HepG2 (cell line): ENCODE results near the gene ZFYVE28. TPM values are rescaled to one million over a fixed set of nuclear protein-coding genes. Genes with fewer than 3 reads are reported as not detected.

Experiments
- ADNP ChIP-seq: sonication (generic); formaldehyde crosslinking; IDR thresholded peaks from 2 replicates; pipeline ENCODE4 v1.4.0; 2020; ENCODE audit warnings: missing genetic modification reagents
- ASH2L ChIP-seq: fragments of 300-600, 200-600 bp; sonication (generic); IDR thresholded peaks from 2 replicates; pipeline ENCODE4 v1.7.0; 2017; ENCODE audit warnings: low read depth, mild to moderate bottlenecking, moderate library complexity, mixed read lengths, low read length; ENCODE audit not compliant: insufficient read length
- CAMTA2 ChIP-seq: sonication (generic); formaldehyde crosslinking; IDR thresholded peaks from 2 replicates; pipeline ENCODE4 v1.4.0; 2020; ENCODE audit warnings: mild to moderate bottlenecking, missing genetic modification reagents, borderline replicate concordance
- CHD4 ChIP-seq: fragments of 200-600 bp; sonication (generic); IDR thresholded peaks from 2 replicates; pipeline ENCODE4 v1.7.0; 2017; ENCODE audit warnings: mild to moderate bottlenecking, low read length, borderline replicate concordance
- CSRNP1 ChIP-seq: sonication (generic); formaldehyde crosslinking; IDR thresholded peaks from 2 replicates; pipeline ENCODE4 v1.8.1; 2023; ENCODE audit warnings: mild to moderate bottlenecking, missing genetic modification reagents
- DR1 ChIP-seq: sonication (generic); formaldehyde crosslinking; IDR thresholded peaks from 2 replicates; pipeline ENCODE4 v1.8.0; 2021; ENCODE audit warnings: mild to moderate bottlenecking, missing genetic modification reagents, inconsistent platforms
- IRX3 ChIP-seq: sonication (generic); formaldehyde crosslinking; IDR thresholded peaks from 2 replicates; pipeline ENCODE4 v1.8.1; 2023; ENCODE audit warnings: mild to moderate bottlenecking, low read depth, missing genetic modification reagents, borderline replicate concordance
- KAT8 ChIP-seq: IDR thresholded peaks from 2 replicates; pipeline ENCODE4 v1.6.1; 2016; ENCODE audit warnings: missing genetic modification reagents, missing compliant biosample characterization
- MAF1 ChIP-seq: sonication (generic); formaldehyde crosslinking; IDR thresholded peaks from 2 replicates; pipeline ENCODE4 v1.5.0; 2020; ENCODE audit warnings: missing genetic modification reagents, borderline replicate concordance
- MAFK ChIP-seq, 2 experiments: IDR thresholded peaks in 1 of 2; conservative IDR thresholded peaks in 1 of 2; 2 replicates each; pipeline ENCODE4 v1.6.1; 2011; ENCODE audit warnings: improper control_type of control experiment in 2 of 2, low read length in 2 of 2
- RERE ChIP-seq: IDR thresholded peaks from 2 replicates; pipeline ENCODE4 v1.6.1; 2016; ENCODE audit warnings: low read depth, missing genetic modification reagents, missing compliant biosample characterization
- RXRA ChIP-seq: sonication (generic); formaldehyde crosslinking; IDR thresholded peaks from 2 replicates; pipeline ENCODE4 v1.5.1; 2020; ENCODE audit warnings: missing genetic modification reagents
- SAP130 ChIP-seq: IDR thresholded peaks from 2 replicates; pipeline ENCODE4 v1.6.1; 2016; ENCODE audit warnings: low read depth
- SRSF4 ChIP-seq: fragments of 200-400 bp; formaldehyde crosslinking; IDR thresholded peaks from one replicate; pipeline ENCODE4 v1.6.1; 2018; ENCODE audit warnings: mild to moderate bottlenecking, low read depth, low read length, moderate library complexity; ENCODE audit not compliant: poor library complexity, severe bottlenecking
- ZBTB8A ChIP-seq: sonication (generic); formaldehyde crosslinking; IDR thresholded peaks from 2 replicates; pipeline ENCODE4 v1.4.0; 2020; ENCODE audit warnings: mild to moderate bottlenecking, low read depth, missing genetic modification reagents, borderline replicate concordance
- ZNF501 ChIP-seq: sonication (generic); formaldehyde crosslinking; IDR thresholded peaks from 2 replicates; pipeline ENCODE4 v1.5.1; 2020; ENCODE audit warnings: mild to moderate bottlenecking, moderate library complexity, missing genetic modification reagents
- ZNF543 ChIP-seq: sonication (generic); formaldehyde crosslinking; IDR thresholded peaks from 2 replicates; pipeline ENCODE4 v1.4.0; 2020; ENCODE audit warnings: mild to moderate bottlenecking, missing genetic modification reagents
- ZNF607 ChIP-seq: sonication (generic); formaldehyde crosslinking; IDR thresholded peaks from 2 replicates; pipeline ENCODE4 v1.5.1; 2020; ENCODE audit warnings: missing genetic modification reagents, mild to moderate bottlenecking, borderline replicate concordance
- ZNF619 ChIP-seq: sonication (generic); formaldehyde crosslinking; IDR thresholded peaks from 2 replicates; pipeline ENCODE4 v1.4.0; 2020; ENCODE audit warnings: mild to moderate bottlenecking, missing genetic modification reagents
- ZNF660 ChIP-seq: sonication (generic); formaldehyde crosslinking; IDR thresholded peaks from 2 replicates; pipeline ENCODE4 v1.5.1; 2020; ENCODE audit warnings: mild to moderate bottlenecking, low read depth, missing genetic modification reagents, borderline replicate concordance
- ZNF678 ChIP-seq: sonication (generic); formaldehyde crosslinking; IDR thresholded peaks from 2 replicates; pipeline ENCODE4 v1.4.0; 2020; ENCODE audit warnings: mild to moderate bottlenecking, missing genetic modification reagents
- ZSCAN21 ChIP-seq: sonication (generic); formaldehyde crosslinking; IDR thresholded peaks from 2 replicates; pipeline ENCODE4 v1.8.0; 2022; ENCODE audit warnings: mild to moderate bottlenecking, missing genetic modification reagents, moderate library complexity, borderline replicate concordance
- polyA plus RNA-seq, 8 experiments: library from polyadenylated mRNA; depleted of rRNA in 3 of 8; stranded (reverse) in 7 of 8; unstranded in 1 of 8; fragments of >200 nt; fragmentation: Illumina TruSeq in 4 of 8; extraction: Trizol in 4 of 8; gene quantifications; 2 replicates each; pipeline versions ENCODE4 v1.2.1 to v1.2.3, GENCODE V29; 2011 to 2016; ENCODE audit warnings: low read depth in 4 of 8, missing spikeins in 1 of 8, mixed read lengths in 1 of 8; ENCODE audit not compliant: insufficient read depth in 1 of 8
- total RNA-seq, 5 experiments: library from RNA; depleted of rRNA; stranded (reverse); fragments of >200 nt; fragmentation: Illumina TruSeq; extraction: Trizol; gene quantifications; 2 replicates each; pipeline ENCODE4 v1.2.3, GENCODE V29; 2016; ENCODE audit warnings: low read depth in 1 of 5

ZFYVE28 gene
- total and polyA plus RNA-seq, 2 of the 13 experiments (the other 11 are each of a cell fraction or from before 2014, with no cell fraction given), result 0.12 to 0.22 TPM

GRCh38 chr4:2241410-2242353 is 176.8 kb downstream of the ZFYVE28 start, which contains the start of the genes HAUS3 and POLN (continued):
- TF ChIP-seq CSRNP1 (no peak), CHD4 (no peak), IRX3 (CRISPR knock-in tag) (no peak), RERE (CRISPR knock-in tag) (no peak), ZNF619 (CRISPR knock-in tag) (no peak; the same call in 1 of the 2 replicates), KAT8 (peak; percentile 80), ZNF501 (peak; percentile 93), RXRA (CRISPR knock-in tag) (peak; percentile 28; the same call in 1 of the 2 replicates), ZNF607 (CRISPR knock-in tag) (0 out of 2 replicates have a peak, but pooled peaks have one; percentile 46), ADNP (CRISPR knock-in tag) (no peak), MAF1 (CRISPR knock-in tag) (no peak), SRSF4 (no peak), ZSCAN21 (CRISPR knock-in tag) (no peak; the same call in 1 of the 2 replicates), CAMTA2 (no peak; the same call in 1 of the 2 replicates), ASH2L (peak; percentile 86), MAFK (conservative IDR thresholded peaks at IDR 0.05 in 1 of 2, IDR thresholded peaks at IDR 0.05 in 1 of 2; ENCODE audit: low read length in 2 of 2) (no peak), ZBTB8A (CRISPR knock-in tag) (no peak), DR1 (peak; percentile 78), ZNF660 (no peak), ZNF678 (no peak), SAP130 (CRISPR knock-in tag) (peak; percentile 93), ZNF543 (CRISPR knock-in tag) (0 out of 2 replicates have a peak, but pooled peaks have one; percentile 34)
